Measurements from ENCODE around the gene SLC25A27.

DNA sequence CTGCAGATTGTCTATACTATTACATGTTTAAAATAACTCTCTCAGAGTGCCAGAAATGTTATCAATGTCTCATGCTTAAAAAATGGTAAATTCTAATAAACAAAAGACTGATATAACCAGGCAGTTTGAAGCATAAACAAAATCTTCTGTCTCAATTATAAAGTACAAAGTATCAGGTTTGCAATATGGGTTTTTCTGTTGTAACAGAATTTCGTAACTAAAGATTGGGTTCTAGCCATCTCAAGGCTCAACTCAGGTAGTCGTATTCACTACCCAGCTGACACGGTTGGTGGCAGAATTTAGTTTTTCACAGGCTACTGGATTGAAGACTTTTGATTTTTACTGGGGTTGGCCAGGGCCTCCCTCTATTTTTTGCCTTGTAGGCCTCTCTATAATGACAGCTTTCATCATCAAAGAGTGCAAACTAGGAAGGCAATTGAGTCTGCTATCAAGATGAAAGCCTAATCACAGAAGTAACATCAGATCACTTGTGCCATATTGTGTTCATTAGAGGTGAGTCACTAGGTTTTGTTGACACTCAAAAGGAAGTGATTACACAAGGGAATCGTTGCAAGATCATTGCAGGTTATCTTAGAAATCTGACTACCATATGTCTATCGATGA lies 3.8 kb upstream of the SLC25A27 start:
- TF ChIP-seq, protein P1, sequence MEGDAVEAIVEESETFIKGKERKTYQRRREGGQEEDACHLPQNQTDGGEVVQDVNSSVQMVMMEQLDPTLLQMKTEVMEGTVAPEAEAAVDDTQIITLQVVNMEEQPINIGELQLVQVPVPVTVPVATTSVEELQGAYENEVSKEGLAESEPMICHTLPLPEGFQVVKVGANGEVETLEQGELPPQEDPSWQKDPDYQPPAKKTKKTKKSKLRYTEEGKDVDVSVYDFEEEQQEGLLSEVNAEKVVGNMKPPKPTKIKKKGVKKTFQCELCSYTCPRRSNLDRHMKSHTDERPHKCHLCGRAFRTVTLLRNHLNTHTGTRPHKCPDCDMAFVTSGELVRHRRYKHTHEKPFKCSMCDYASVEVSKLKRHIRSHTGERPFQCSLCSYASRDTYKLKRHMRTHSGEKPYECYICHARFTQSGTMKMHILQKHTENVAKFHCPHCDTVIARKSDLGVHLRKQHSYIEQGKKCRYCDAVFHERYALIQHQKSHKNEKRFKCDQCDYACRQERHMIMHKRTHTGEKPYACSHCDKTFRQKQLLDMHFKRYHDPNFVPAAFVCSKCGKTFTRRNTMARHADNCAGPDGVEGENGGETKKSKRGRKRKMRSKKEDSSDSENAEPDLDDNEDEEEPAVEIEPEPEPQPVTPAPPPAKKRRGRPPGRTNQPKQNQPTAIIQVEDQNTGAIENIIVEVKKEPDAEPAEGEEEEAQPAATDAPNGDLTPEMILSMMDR (conservative IDR thresholded peaks at IDR 0.05; ENCODE audit: low read depth in 2 of 2), result no peak
- TF ChIP-seq, protein P2, sequence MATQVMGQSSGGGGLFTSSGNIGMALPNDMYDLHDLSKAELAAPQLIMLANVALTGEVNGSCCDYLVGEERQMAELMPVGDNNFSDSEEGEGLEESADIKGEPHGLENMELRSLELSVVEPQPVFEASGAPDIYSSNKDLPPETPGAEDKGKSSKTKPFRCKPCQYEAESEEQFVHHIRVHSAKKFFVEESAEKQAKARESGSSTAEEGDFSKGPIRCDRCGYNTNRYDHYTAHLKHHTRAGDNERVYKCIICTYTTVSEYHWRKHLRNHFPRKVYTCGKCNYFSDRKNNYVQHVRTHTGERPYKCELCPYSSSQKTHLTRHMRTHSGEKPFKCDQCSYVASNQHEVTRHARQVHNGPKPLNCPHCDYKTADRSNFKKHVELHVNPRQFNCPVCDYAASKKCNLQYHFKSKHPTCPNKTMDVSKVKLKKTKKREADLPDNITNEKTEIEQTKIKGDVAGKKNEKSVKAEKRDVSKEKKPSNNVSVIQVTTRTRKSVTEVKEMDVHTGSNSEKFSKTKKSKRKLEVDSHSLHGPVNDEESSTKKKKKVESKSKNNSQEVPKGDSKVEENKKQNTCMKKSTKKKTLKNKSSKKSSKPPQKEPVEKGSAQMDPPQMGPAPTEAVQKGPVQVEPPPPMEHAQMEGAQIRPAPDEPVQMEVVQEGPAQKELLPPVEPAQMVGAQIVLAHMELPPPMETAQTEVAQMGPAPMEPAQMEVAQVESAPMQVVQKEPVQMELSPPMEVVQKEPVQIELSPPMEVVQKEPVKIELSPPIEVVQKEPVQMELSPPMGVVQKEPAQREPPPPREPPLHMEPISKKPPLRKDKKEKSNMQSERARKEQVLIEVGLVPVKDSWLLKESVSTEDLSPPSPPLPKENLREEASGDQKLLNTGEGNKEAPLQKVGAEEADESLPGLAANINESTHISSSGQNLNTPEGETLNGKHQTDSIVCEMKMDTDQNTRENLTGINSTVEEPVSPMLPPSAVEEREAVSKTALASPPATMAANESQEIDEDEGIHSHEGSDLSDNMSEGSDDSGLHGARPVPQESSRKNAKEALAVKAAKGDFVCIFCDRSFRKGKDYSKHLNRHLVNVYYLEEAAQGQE (IDR thresholded peaks at IDR 0.05; ENCODE audit: unreplicated experiment), result no peak
- TF ChIP-seq EZH2 (IDR thresholded peaks at IDR 0.05; ENCODE audit: low read depth, unreplicated experiment) (no peak), EZH2phosphoT487 (IDR thresholded peaks at IDR 0.05; ENCODE audit: unreplicated experiment) (no peak), JUNB (IDR thresholded peaks at IDR 0.05; ENCODE audit: unreplicated experiment) (no peak), POLR2AphosphoS5 (IDR thresholded peaks at IDR 0.05; ENCODE audit: low read depth) (no peak), ZNF114 (CRISPR knock-in tag; IDR thresholded peaks at IDR 0.05) (no peak)
- TF ChIP-seq, protein P3, sequence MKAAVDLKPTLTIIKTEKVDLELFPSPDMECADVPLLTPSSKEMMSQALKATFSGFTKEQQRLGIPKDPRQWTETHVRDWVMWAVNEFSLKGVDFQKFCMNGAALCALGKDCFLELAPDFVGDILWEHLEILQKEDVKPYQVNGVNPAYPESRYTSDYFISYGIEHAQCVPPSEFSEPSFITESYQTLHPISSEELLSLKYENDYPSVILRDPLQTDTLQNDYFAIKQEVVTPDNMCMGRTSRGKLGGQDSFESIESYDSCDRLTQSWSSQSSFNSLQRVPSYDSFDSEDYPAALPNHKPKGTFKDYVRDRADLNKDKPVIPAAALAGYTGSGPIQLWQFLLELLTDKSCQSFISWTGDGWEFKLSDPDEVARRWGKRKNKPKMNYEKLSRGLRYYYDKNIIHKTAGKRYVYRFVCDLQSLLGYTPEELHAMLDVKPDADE (IDR thresholded peaks at IDR 0.05), result no peak

Measured in GM23338 (cell line).